ENCODE measurements around the gene NEK5.

- TF ChIP-seq CTCF (IDR thresholded peaks at IDR 0.05) (no peak), EP300 (IDR thresholded peaks at IDR 0.05) (no peak), POLR2A (IDR thresholded peaks at IDR 0.05) (no peak), POLR2AphosphoS5 (IDR thresholded peaks at IDR 0.05) (no peak)
Measured at GRCh38 chr13:52022356-52022755, 106.5 kb downstream of the NEK5 start.

Data from upper lobe of left lung (tissue), 4 donors.